HG03442 (cell line): ENCODE data around the gene MRM2.

Source experiments
- ATAC-seq: cut with Tn5 transposase; IDR thresholded peaks from one replicate; pipeline ENCODE4 v1.9.1; 2021; ENCODE audit warnings: mild to moderate bottlenecking, moderate library complexity; ENCODE audit not compliant: unreplicated experiment

MRM2 gene

DNA sequence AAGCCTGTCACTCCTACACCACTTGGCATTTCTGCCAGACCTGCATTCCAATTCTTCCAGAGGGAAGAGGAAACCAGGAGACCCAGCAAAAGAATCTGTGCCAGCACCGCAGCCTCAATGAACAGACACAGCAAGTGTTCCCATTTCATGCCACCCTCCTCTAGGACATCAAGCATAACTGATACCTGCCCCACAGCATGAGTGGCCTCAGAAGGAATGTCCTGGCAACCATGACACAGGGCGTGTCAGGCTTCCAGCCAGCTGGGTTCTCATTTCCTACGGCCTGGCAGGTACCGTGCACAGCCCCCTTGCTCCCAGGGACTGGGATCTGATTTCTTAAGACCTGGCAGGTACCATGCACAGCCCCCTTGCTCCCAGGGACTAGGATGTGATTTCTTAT lies 17.1 kb downstream of the MRM2 start:
- no peak for ATAC-seq

GRCh38 chr7:2224491-2224928 lies 17.5 kb downstream of the MRM2 start:
- ATAC-seq: no peak

DNA sequence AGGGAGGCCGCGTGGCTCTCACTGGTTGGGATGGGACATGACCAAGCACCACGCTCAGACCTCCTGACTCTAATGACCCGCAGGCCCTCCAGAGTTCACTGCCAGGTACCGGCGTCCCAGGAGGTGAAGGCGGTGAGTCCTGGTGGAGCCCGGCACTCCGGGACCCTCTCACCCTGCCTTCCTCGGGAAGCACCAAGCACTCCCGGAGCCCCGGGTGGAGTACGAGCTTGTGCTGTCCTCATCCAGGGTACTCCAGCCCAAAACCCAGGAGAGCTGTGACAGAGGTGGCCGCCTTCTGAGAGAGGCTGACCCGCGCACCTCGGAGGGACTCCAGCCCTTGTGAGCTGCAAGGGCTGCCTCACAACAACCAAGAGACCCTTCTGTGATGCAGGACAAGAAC lies 18.7 kb downstream of the MRM2 start:
- no peak for ATAC-seq

- no peak for ATAC-seq
These were observed 19.5 kb downstream of the MRM2 start for GRCh38 chr7:2222516-2222915.

DNA sequence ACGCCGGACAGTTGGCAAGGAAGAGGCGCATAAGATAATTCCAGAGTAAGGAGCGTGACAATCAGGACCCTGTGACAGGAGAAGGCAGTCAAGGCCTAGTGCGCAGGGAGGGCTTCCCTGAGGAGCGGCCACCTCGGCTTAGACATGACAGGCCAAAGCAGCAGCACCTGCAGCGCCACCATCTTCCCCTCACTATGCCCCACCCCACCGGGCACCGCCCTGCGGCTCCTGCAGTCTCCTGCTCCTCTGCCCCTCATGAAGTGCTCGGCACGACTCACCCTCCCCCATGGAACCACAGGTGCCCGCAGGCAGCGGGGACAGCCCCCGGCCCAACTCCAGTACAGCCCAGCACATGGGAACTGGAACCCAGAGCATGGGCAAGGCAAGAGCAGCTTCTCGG lies 21.1 kb downstream of the MRM2 start:
- ATAC-seq: no peak

DNA sequence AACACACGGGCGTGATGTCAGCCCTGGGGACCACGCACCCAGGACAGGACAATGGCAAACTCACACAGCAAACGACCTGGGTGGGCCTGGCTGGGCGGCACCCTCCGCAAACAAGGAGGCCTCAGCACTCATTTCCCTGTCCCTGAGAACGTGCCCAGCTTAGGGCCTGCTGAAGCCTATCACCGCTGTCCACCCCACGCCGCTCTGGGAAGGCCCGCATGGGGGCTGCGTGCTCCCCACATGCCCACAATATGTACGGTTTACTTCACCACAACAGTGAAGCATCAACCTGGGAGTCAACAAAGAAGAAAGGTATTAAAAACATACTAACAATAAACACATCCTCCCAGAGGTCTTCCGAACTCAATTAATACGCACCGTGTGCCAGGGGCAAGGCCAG lies 21.5 kb downstream of the MRM2 start:
- ATAC-seq: no peak

GRCh38 chr7:2220030-2220429 lies 22.0 kb downstream of the MRM2 start:
- ATAC-seq: no peak

DNA sequence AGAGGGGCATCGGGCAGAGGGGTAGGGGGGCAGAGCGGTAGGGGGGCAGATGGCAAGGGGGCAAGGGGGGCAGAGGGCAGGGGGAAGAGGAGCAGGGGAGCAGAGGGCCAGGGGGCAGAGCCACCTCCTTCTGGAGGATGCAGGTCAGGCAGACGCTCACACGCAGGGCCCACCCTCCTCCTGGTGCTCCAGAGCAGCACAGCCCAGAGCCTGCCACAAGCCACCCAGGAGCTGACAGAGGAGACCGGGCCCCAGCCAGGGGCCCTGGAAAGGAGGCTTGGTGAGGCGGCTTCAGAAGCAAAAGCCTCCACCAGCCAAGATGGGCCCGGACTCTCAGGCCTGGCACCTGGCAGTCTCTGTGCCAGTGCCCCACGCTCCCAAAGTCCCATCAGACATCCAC lies 22.4 kb downstream of the MRM2 start:
- ATAC-seq: no peak

DNA sequence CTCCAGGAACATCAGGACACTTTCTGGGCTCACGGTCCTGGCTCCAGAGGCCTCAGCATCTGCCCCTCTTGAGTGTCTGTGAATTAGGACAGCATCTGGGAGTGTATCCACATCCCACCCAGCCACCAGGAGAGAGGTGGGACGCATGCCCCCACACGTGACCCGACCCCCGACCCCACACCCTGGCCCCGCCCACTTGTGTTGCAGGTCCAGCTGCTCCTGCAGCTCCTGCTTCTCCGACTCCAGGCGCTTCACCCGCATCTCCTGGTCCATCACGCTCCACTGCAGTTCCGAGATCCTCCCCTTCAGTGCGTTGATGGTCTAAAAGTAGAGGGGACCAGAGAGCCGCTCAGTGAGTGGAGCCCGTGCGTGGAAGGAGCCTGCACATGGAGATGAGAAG lies 22.9 kb downstream of the MRM2 start:
- ATAC-seq: no peak

- no peak for ATAC-seq
These were observed 23.6 kb downstream of the MRM2 start for GRCh38 chr7:2218444-2218785.

- ATAC-seq: no peak
These were observed 24.1 kb downstream of the MRM2 start for GRCh38 chr7:2217716-2218443.

DNA sequence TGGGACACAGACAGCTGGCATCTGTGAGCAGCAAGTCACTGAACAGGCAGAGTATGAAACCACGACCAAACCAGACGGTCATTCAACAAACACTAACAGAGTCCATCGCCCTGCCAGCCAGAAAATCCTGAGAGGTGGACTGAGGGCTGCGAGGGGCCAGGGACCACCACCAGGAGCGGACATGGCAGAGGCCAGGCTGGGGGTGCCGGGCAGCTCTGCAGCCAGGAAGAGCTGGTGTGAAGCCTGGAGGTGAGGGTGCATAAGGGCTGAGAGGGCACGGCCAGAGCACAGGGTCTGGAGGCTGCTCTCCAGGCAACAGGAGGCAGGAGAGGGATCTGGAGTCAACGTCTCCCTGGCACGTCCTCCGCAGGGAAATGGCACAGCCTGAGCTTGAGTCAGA lies 24.8 kb downstream of the MRM2 start:
- no peak for ATAC-seq

DNA sequence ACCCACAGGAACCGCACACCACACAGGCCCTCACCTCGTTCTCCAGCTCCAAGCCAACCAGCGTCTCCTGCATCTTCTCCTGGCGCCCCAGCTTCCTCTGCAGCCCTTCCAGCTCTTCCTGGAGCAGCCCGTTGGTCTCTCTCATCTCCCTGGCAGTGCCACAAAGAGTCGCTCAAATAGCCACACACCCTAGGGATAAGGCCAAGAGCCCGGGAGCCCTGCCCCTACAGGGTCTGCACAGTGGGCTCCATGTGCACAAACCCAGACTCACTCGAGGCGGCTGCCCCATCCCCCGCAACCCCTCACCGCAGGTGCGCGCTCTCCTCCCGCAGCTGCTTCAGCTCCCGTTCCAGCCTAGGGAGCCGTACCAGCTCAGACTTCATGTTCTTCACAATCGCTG lies 26.2 kb downstream of the MRM2 start:
- no peak for ATAC-seq

DNA sequence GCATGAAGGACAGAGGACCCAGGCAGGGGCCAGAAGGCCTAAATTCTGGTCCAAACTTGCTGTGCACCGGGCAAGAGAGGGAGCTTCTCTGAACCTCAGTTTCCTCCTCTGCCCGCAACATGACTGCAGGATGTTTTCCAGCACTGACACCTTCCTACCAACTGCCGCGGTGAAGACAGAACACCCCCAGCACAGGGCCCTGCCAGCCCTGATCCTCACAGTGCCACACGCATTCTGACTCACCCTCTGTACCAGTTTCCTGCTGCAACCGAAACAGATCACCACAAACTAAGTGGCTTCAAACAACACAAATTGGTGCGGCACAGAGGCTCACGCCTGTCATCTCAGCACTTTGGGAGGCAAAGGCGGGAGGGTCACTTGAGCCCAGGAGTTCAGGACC lies 27.4 kb downstream of the MRM2 start:
- no peak for ATAC-seq

- no peak for ATAC-seq
These were observed 28.3 kb downstream of the MRM2 start for GRCh38 chr7:2213551-2214215.

DNA sequence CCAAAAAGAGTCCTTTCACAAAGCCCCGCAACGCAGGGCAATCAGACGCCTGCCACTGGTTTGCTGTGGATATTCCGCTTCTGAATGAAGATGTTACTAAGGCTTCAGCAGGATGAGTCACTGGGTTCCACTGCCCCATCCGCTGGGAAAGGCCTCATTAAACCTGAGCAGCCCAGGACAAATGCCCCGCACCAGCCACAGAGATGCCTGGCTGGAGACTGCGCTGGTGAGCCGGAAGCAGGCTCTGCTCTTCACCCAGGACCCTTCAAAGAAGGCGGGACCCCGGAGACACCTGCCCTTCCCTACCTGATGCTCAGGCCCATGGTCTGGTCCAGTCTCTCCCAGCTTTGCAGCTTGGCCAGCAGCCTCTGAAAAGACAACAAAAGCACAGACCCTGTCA lies 29.1 kb downstream of the MRM2 start:
- ATAC-seq: no peak

GRCh38 chr7:2211926-2212325 lies 30.1 kb downstream of the MRM2 start:
- ATAC-seq: no peak

DNA sequence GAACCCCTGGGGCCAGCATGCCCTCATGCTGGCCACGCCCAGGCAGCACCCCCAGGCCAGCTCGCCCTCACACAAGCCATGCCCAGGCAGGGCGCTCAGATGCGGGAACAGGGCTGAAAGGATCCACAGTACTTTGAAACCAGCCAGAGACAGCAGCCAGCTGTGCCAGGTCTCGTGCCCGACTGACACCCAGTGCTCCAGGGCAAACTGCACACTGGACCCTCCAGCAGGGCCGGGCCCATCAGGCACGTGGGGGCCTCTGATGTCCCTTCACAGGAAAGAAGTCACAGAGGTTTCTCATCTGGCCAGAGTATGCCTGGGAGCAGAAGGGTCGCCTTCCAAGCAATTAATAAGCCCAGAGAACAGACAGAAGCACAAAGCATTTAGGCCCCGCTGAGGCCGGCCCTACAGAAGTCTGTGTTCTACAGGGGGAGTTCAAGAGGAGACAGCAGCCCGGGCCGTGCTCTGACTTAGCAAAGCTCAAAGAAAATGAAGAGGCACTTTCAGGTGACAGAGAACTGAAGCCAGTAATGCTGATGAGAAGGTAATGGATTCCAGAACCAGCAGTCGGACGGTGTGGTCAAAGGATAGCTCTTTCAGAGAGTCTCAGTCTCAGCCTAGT lies 30.6 kb downstream of the MRM2 start:
- no peak for ATAC-seq

DNA sequence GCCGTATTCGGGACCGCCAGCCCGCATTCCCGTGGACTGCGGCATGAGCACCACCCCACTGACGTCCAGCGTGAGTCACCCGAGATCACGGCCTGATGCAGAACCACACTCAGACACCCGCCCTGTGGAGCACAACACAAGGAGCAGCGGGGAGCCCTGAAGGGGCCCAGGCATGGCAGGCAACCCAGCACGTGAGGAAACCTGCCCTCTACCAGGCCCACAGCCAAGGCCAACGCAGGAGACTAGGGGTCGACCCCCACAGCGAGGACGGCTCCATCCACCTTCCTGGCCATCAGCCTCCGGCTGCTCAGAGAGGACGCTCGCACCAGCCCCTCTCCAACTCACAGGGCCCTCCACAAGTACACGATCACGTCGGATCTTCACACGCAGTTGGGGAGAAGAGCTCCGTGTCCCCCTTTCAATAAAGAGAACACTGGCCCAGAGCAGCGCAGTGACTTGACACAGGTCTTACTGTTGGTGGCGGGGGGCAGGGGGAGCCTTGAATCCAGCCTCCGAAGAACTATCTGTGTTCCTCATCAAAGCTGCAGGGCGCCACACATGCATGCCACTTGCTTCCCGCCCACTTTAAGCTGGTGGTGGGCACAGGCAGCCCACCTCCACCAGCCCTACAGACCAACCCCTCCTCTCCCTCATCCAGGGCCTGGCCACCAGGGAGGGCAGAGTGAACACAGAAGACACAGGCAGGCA lies 31.3 kb downstream of the MRM2 start:
- no peak for ATAC-seq

- ATAC-seq: peak; percentile 11
These were observed 32.1 kb downstream of the MRM2 start for GRCh38 chr7:2209961-2210323.

GRCh38 chr7:2209146-2209960 lies 32.7 kb downstream of the MRM2 start:
- ATAC-seq: peak; percentile 47
